Activated CD8-positive, alpha-beta memory T cell treated with anti-CD3 and anti-CD28 coated beads, Interleukin-2, amount 50 U/mL, for 48 hours (primary cell): ENCODE data around the gene F10.
"Not testable (repeated sequence)": the region's sequence is repeated elsewhere in the genome, so short reads cannot be mapped to it uniquely, and the experiment has no call there.

Experiments
- DNase-seq: peaks from one replicate; pipeline ENCODE4 v3.0.0-alpha.2; 2020

F10 gene

DNA sequence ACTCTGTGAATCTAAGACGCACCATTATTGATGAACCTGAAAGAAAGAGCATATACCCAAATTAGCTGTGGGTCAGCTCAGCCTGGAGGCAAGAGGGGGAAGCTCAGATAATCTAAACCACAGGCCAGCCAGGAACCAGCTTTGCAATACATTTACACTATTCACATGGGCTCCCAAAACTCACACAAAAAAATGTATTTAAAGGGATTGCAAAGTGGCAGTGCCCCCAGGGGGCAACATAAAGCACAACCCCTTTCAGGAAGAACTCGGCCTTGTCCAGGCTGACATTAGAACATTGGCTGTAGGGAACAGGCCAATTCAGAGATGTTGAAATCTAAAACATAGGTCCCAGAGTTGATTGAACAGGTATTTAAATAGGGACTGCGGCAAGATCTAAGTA is 32.6 kb downstream of the F10 start:
- peak; percentile 23 for DNase-seq

DNA sequence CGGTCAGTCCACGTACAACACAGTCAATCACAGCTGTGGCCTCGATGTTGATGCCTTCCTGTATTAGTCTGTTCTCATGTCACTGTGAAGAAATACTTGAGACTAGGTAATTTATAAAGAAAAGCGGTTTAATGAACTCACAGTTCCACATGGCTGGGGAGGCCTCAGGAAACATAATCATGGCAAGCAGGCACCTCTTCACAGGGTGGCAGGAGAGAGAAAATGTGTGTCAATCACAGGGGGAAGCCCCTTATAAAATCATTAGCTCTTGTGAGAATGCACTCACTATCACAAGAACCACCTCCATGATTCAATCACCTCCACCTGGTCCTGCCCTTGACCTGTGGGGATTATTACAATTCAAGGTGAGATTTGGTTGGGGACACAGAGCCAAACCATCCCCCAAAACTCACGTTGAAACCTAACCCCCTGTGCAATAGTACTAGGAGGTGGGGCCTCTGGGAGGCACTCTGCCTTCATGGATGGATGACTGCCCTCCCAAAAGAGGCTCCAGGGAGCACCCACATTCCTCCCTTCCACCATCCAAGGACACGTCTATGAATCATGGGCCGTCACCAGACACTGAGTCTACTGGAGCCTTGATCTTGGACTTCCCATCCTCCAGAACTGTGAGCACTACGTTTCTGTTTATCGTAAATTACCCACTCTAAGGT is 33.5 kb downstream of the F10 start:
- DNase-seq: peak; percentile 39

DNA sequence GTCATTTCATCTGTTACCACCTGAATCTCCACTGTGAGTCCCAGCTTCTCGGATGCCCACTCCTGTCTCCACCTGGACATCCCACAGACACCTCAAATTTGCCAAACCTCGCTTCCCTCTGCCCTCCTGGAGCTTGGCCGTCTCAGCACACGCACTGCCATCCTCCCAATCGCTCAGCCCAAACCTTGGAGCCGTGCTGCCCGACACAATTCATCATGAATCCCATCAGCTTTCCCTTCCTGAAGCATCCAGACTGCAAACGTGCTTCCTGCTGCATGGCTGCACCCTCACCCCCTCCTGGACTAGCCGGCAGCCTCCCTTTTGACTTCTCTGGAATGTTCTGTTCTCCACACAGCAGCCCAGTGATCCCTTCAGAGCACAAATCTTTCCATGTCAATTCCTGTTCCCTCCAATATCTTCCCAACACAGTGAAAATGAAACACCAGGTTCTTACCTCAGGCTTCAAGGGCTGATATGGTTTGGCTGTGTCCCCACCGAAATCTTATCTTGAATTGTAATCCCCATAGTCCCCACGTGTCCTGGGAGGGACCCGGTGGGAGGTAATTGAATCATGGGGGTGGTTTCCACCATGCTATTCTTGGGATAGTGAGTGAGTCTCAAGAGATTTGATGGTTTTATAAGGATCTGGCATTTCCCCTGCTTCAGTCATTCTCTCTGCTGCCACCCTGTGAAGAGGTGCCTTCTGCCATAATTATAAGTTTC is 34.8 kb downstream of the F10 start:
- peak; percentile 26 for DNase-seq

DNA sequence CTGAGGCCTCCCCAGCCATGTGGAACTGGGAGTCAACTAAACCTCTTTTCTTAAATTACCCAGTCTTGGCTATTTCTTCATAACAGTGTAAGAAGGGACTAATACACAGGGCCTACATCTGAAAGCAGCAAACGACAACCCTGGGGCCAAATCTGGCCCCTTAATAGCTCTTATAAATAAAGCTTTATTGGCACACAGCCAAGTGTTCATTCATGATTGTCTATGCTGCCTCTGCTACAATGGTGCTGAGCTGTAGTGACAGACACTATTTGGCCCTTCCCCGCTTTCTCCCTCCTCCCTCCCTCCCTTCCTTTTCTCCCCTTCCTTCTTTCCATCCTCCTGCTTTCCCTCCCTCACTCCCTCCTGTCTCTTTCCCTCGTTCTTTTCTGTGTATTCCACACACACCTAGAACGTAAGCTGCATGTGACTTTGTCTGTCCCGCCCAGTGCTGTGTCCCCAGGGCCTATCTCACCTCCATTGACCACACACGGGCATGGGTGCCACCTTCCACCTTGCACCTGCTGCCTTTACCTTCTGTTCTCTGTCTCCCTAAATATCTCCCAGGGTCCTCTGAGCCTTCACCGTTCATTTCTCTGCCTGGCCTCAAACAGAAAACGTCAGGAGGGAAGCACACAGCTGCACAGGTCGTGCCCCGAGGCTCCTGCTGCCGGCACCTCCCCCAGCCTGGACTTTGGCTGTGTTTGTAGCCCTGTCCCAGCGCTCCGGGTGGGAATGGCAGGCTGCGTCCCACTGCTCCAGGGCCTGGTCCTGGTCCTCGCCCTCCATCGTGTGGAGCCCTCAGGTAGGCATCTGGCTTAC is 35.5 kb downstream of the F10 start, which contains the start of gene PROZ:
Gene PROZ (plus strand): TSS at position 720 of the 819 bp plus-strand sequence. CDS start 13 bp downstream, at position 733.
- DNase-seq: peak; percentile 44

DNA sequence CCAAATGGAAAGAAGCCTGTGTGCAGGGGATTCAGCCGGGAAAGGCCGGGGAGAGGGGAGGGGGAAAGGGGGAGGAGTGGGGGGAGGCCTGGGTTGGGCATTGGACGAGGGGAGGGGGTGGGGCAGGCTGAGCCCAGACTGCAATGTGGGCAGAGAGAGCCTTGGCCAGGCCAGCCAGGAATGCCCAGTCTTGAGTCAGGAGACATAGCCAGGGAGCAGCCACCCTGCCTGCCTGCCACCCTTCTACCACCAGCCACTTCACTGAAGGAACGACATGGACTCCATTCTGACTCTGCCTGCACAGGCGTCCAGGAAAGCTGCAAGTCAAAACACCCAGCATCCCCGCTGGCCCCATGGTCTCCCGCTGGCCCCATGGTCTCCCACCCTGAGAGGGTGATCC is 36.3 kb downstream of the F10 start:
- DNase-seq: no peak

DNA sequence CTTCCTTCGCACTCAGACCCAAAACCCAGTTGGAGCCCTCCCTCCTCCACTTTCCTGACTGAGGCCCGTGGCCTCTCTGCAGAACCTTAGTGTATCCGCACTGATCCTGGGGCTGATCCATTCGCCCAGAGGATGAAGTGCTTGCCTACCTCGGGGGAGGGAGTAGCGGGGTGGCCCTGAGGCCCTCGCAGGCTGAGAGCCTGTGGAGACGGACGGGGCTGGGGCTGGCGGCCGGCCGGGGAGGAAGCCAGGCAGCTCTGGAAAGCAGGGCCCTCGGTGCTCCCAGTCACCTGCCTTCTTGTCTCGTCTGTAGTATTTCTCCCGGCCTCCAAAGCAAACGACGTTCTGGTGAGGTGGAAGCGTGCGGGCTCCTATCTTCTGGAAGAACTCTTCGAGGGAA is 37.1 kb downstream of the F10 start:
- DNase-seq: no peak

DNA sequence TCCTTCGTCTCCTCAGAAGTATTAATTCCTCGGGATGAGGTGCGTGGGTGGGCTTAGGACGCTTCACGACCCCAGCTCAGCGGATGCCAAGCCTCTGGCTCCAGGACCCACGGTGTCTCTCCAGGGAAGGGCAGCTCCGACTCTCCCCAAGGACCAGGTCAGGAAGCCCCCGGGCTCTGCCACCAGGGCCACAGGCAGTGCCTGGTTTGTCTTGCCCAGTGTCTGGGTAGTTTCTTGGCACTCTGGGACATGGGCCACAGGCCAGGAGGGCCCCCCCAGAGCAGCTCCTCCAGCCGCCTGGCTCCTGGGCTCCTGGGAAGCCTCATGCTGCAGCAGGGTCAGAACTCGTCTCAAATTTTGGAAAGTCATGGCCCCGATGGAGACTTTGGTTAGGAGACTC is 38.4 kb downstream of the F10 start:
- no peak for DNase-seq

DNA sequence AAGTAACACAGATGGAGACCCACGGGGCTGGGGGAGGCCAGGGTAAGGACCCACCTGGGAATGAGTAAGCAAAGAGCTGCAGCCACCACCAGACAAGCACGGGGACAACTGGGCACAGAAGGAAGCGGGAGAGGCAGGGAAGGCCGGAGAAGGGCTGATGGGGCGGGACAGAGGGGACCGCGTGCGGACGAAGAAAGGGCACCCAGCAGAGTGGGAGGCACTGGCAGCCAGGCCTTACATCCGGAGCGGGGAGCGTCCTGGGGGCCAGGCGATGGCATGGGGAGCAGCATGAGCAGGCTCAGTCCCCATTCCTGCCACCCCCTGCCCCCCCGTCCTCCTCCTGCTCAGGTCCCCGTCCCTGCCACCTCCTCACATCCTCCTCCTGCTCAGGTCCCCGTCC is 38.8 kb downstream of the F10 start:
- DNase-seq: no peak

DNA sequence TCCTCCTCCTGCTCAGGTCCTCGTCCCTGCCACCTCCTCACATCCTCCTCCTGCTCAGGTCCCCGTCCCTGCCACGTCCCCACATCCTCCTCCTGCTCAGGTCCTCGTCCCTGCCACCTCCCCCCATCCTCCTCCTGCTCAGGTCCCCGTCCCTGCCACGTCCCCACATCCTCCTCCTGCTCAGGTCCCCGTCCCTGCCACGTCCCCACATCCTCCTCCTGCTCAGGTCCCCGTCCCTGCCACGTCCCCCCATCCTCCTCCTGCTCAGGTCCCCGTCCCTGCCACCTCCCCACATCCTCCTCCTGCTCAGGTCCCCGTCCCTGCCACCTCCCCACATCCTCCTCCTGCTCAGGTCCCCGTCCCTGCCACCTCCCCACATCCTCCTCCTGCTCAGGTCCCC is 39.4 kb downstream of the F10 start:
- not testable (repeated sequence) for DNase-seq

DNA sequence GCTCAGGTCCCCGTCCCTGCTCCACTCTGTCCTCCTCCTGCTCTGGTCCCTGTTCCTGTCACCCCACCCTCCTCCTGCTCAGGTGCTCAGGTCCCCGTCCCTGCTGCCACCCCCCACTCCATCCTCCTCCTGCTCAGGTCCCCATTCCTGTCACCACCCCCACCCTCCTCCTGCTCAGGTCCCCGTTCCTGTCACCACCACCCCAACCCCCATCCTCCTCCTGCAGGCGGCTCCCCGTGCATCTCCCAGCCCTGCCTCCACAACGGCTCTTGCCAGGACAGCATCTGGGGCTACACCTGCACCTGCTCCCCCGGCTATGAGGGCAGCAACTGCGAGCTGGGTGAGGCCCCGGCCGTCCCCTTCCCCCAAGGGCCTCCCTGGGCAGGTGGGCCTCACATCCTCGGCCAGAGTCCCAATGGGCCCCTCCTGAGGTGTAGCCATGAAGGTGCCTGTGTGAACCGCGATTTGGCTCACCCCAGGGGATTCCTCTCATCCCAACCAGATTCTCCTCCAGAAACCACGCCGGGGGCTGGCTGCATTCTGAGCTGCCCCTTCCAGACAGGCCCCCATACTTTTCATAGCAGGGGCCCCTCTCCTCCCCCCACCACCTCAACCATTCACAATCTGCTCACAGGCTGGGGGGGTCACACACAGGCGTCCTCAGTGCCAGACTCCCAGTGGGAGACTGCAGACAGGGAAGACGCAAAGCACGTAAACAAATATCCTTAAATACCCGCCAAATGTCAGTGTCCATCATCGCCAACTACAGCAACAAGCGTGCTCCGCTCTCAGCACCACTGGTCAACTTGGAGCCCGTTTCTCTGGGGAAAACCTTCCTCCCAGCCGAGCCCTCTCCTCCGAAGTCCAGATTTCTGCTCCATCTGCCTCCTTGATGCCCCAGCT is 40.4 kb downstream of the F10 start:
- no peak for DNase-seq

DNA sequence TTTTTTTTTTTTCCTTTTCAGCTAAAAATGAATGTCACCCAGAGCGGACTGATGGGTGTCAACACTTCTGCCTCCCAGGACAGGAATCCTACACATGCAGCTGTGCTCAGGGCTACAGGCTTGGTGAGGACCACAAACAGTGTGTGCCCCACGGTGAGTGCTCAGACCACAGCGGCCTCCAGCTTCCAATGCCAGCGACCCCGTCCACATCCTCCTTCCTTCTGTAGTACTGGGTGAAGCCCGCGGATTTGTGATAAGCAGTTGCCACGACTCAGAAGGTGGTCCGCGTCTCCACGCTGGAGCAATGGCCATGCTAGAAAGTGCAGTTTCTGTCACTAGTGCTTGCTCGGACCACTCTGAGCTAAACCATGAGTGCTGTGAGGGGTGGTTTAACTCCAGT is 41.9 kb downstream of the F10 start:
- no peak for DNase-seq

DNA sequence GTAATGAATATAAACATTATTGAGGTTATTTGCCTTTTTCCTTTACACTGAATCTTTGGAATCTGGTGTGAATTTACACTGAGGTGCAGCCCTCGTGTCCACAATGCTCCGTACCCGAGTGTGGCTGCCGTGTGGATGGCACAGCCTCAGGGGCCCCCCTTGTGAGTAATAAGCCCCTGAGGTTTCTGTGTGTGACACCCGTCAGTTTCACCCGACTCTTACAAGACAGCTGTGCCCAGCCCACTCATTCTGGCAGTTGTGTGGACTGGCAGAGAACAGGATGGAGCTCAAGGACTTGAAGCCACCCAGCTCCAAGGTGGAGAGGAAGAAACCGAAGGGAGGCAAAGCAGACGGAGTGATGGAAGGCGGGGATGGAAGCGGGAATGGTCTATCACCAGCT is 43.7 kb downstream of the F10 start:
- no peak for DNase-seq

DNA sequence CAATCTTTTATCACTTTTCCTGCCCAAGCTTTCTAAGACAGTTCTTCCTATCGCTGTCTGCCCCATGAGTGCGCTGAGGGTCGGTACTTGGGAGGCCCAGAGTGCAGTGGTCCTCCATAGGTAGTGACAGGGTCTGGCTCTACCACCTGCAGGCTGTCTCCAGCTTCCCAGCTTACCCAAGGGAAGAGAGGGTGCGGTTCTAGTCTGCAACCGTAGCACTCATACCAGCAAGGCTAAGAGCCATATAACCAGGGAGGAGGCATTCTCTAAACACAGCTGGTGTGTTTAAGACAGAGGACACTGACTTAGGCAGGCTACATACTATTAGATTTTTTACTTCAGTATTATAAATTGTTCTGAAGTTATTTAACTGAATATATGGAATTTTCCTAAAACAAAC is 44.1 kb downstream of the F10 start:
- DNase-seq: no peak

DNA sequence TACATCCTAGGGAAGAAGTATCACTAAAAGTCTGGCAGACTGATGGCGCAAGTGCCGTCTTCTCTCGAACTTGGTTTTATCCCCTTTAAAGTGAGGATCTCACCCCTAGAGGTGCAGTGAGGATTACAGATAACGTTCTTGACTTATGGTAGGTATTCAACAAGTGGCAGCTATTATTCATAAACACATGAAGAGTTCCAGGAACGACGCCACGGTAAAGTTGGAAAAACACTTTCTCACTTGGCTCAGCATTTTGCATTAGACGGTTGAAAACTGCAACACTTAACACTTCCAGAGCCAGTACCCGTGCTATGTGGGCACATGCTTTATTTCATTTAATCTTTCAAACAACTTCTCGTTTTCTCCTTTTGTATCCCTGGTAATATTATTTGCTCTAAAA is 44.6 kb downstream of the F10 start:
- DNase-seq: no peak

DNA sequence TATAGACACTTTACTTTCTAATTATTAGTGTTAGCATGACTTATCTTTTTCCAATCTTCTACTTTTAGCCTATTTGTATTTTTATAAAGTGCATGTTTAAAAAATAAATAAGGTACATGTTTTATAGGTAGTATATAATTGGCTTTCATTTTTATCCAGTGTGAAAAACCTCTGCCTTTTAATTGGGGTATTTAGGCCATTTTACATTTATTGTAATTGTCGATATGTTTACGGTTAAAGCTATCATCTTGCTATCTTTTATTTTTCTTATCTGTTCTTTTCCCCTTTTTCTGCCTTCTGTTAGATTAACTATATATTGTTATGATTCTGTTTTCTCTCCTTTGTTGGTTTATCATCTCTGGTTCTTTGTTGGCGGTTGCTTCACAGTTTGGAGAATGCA is 45.0 kb downstream of the F10 start:
- DNase-seq: no peak

DNA sequence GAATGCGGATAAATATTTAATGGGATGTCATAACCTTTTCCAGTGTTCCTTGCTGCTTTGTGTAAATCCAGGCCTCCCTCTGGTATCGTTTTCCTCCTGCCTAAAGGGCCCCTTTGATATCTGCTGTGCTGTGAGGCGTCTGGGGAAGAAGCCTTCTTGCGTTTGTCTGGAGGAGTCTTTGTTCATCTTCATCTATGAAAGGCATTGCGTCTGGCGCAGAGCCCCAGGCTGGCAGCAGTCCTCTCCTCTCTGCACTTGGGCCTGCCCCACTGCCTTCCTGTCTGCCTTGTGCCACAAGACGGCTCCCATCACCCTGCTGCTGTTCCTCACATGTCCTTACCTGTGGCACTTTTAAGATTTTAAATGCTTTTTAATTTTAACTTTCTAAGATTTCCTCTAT is 45.6 kb downstream of the F10 start:
- no peak for DNase-seq

DNA sequence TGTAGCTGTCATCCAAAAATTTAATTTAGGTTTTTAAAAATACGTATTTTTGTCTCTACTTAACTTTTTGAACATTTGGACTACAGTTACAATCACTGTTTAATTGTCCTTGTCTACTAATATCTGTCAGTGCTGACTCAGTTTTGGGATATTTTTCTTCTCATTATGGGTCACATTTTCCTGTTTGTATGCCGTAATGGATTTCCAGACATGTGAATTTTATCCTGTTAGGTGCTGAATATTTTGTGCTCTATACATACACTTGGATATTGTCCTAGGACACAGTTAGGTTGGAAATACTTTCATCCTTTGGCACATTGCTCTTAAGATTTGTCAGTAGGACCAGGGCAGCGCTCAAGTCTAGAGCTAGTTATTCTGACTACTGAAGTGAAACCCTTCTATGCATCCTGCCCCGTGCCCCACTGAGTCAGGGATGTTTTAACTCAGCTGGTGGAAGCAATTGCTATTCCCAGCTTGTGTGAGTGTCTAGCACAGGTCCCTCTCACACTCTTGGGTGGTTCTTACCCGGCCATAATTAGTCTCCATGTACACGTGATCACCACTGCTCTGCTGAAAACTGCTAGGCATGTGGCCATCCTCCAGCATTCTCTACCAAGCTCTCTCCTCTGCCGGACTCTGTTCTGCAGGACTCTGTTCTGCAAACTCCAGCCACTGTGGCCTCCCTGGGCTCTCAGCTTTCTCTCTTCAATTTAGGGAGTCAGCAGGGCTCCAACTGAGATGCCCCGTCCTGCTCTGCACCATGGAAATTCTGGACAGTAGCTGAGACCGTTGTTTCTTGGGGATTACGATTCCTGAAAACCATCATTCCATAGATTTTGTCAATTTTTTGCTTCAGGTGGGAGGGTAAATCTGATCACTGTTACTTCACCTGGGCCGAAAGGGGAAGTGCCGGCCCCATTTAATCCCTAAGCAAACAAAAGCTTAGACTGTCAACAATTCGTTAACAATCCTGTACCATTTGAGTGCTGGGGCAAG is 47.0 kb downstream of the F10 start:
- peak; percentile 32 for DNase-seq

DNA sequence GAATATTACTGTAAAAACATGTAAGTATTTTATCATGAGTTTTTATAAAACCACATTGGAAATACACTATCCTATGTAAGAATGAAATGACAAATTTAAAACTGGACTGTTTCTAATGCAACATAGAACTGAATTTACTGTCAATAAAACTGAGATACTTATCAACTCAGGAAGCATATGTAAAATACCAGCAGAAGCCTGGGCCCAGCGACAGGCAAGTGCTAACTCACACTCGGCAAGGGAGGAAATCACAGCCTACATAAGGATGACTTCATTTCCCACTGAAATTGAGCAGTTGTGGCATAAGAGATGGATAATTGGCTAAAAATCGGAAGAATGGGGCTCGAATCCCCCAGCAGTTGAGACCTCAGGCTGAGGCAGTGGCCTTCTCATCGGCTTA is 47.9 kb downstream of the F10 start:
- no peak for DNase-seq

DNA sequence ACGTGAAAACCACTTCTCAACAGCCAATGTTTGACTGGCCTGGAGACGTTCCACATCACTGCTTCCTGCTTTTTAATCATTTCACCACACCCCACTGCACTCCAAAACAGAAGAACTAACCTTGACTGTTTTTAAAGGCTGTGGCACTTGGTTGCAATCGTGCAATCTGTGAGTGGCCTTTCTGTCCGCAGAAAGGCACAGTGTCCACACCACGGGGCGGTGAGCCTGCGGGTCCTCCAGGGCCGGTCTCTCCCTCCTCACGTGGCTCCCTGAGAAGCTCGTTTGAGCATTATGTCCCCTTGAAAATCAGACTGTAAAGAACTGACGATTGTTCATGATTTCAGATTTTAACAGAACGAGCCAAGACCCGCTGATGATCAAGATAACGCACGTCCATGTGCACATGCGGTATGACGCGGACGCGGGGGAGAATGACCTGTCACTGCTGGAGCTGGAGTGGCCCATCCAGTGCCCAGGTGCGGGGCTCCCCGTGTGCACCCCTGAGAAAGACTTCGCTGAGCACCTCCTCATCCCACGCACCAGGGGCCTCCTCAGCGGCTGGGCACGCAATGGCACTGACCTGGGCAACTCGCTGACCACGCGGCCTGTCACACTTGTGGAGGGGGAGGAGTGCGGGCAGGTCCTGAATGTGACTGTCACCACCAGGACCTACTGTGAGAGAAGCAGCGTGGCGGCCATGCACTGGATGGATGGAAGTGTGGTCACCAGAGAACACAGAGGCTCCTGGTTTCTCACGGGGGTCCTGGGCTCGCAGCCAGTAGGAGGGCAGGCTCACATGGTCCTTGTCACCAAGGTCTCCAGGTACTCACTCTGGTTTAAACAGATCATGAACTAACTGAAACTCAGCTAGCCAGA is 48.9 kb downstream of the F10 start:
- peak; percentile 32 for DNase-seq

DNA sequence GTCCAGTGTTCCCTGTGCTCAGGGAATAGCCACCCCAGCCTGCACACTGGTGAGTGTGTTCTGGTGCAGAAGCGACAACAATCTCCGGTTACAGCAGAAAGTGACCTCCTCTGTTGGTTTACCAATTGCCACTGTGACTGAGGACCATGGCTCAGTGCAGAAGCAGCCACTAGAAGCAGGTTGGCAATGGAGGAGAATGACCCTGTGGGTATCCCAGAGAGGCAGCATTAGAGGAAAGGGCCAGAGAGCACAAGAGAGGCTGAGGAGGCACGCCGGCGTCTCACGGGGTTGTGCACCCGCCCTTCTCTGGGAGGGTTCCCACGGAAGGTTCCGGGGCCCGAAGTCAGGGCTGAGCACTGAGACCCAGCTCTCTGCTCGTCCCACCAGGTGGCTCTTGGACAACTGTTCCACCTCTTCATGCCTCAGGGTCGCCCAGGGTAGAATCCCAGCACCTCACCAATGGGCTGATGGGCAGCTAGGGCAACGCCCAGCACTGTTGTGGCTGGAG is 49.9 kb downstream of the F10 start:
- DNase-seq: peak; percentile 41
